Left kidney (tissue), 8 donors: Measurements from ENCODE around the gene MTMR10. TPM values are rescaled to one million over a fixed set of nuclear protein-coding genes. Genes with fewer than 3 reads are reported as not detected.

Experiments used
- DNase-seq: peaks from one replicate; pipeline ENCODE4 v3.0.0-alpha.2; 2013
- long read RNA-seq, 8 donors: transcript quantifications; one replicate each; lab custom pipeline, GENCODE V29; 2026
- polyA plus RNA-seq: library from polyadenylated mRNA; unstranded; fragments of 120-200 nt; gene quantifications from one replicate; pipeline ENCODE4 v1.2.1, GENCODE V29; 2013; ENCODE audit not compliant: insufficient read length

Gene MTMR10
- polyA plus RNA-seq, result 70.9 TPM
- long read RNA-seq, donor 1, full-length matches to known transcripts, result 5 of 5 reads
- long read RNA-seq, donor 1, partial matches to known transcripts, result 0 of 5 reads
- long read RNA-seq, donor 1, other reads (novel, unspliced or antisense), result 0 of 5 reads
- long read RNA-seq, donor 2, full-length matches to known transcripts, result 3 of 15 reads
- long read RNA-seq, donor 2, partial matches to known transcripts, result 12 of 15 reads
- long read RNA-seq, donor 2, other reads (novel, unspliced or antisense), result 0 of 15 reads
- long read RNA-seq, donor 3, full-length matches to known transcripts, result 4 of 4 reads
- long read RNA-seq, donor 3, partial matches to known transcripts, result 0 of 4 reads
- long read RNA-seq, donor 3, other reads (novel, unspliced or antisense), result 0 of 4 reads
- long read RNA-seq, donor 4, result 0 reads
- long read RNA-seq, donor 5, full-length matches to known transcripts, result 2 of 2 reads
- long read RNA-seq, donor 5, partial matches to known transcripts, result 0 of 2 reads
- long read RNA-seq, donor 5, other reads (novel, unspliced or antisense), result 0 of 2 reads
- long read RNA-seq, donor 6, full-length matches to known transcripts, result 2 of 2 reads
- long read RNA-seq, donor 6, partial matches to known transcripts, result 0 of 2 reads
- long read RNA-seq, donor 6, other reads (novel, unspliced or antisense), result 0 of 2 reads
- long read RNA-seq, donor 7, full-length matches to known transcripts, result 7 of 12 reads
- long read RNA-seq, donor 7, partial matches to known transcripts, result 5 of 12 reads
- long read RNA-seq, donor 7, other reads (novel, unspliced or antisense), result 0 of 12 reads
- long read RNA-seq, donor 8, result 0 reads

- DNase-seq, result peak; percentile 68
Observed at GRCh38 chr15:30991255-30992235, at the start of gene MTMR10. Gene MTMR10, minus strand, starts transcription at chr15:30991628. Its CDS starts 122 bp downstream, at chr15:30991506.

- no peak for DNase-seq
Observed at GRCh38 chr15:31040611-31041010, 49.2 kb upstream of the MTMR10 start.

- no peak for DNase-seq
Observed at GRCh38 chr15:31039961-31040360, 48.5 kb upstream of the MTMR10 start.

- no peak for DNase-seq
Observed at GRCh38 chr15:31037731-31038477, 46.5 kb upstream of the MTMR10 start.

GRCh38 chr15:31036783-31037182, 45.4 kb upstream of the MTMR10 start:
- no peak for DNase-seq

GRCh38 chr15:31035610-31036009, 44.2 kb upstream of the MTMR10 start:
- DNase-seq, result no peak

GRCh38 chr15:31034152-31034551, 42.7 kb upstream of the MTMR10 start:
- peak; percentile 27 for DNase-seq

GRCh38 chr15:31032961-31033371, 41.5 kb upstream of the MTMR10 start:
- peak; percentile 26 for DNase-seq

GRCh38 chr15:31031471-31032067, 40.1 kb upstream of the MTMR10 start:
- DNase-seq, result no peak

GRCh38 chr15:31027910-31028578, 36.6 kb upstream of the MTMR10 start:
- no peak for DNase-seq

GRCh38 chr15:31025996-31026395, 34.6 kb upstream of the MTMR10 start:
- DNase-seq, result no peak

GRCh38 chr15:31024979-31025378, 33.6 kb upstream of the MTMR10 start:
- no peak for DNase-seq

- DNase-seq, result peak; percentile 72
Observed at GRCh38 chr15:31024330-31024729, 32.9 kb upstream of the MTMR10 start.

GRCh38 chr15:31023841-31024240, 32.4 kb upstream of the MTMR10 start:
- no peak for DNase-seq

GRCh38 chr15:31021067-31021665, 29.7 kb upstream of the MTMR10 start:
- no peak for DNase-seq

GRCh38 chr15:31020542-31020941, 29.1 kb upstream of the MTMR10 start:
- DNase-seq, result no peak

- DNase-seq, result no peak
Observed at GRCh38 chr15:31019986-31020385, 28.6 kb upstream of the MTMR10 start.

GRCh38 chr15:31017311-31017710, 25.9 kb upstream of the MTMR10 start:
- DNase-seq, result no peak

- no peak for DNase-seq
Observed at GRCh38 chr15:31016446-31016915, 25.1 kb upstream of the MTMR10 start.

GRCh38 chr15:31014608-31014925, 23.1 kb upstream of the MTMR10 start:
- no peak for DNase-seq
